Measurements from ENCODE around the gene PDCD1LG2.
A peak's percentile ranks its signal among the peaks of the same experiment; 100 is the strongest.

Gene PDCD1LG2

DNA sequence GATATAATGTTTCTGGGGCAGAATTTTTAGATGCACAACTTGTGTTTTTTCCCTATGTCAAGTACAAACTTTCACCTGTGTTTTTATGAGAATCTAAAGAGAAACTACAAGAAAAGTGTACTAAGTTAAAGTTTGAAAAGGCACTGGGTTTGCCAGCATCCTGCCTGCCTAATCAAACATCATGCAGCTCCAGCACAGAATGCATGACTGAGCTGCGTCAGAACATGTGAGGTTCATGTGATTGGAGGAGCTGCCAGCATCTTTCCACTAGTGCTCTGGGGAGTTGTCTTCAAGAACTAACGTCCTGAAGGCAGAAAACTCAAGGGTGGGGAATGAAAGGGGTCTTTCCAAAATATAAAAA, 72.5 kb downstream of the PDCD1LG2 start:
- intact Hi-C loops (cut with DNase I), result loop anchor here (10.0 kb wide), 1 partner anchor 128 kb away; the partner anchor contains the start of gene CD274

DNA sequence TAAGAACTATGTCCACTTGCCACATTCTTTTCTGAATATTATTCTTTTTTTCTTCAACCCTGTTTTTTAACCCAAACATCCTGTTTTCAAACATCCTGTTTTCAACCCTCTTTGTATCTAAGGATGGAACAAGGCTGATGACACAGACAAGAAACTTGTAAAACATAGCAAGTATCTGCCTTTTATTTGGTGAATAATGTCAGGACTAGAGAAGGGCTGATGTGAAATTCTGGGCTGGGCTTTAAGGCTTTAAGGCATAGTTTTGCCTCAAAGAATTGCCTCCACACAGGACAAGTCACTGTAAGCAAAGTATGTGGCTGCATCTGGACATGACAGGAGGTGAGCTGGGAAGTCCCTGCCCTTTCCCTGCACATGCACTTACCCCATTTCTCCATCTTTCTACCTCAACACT, 76.1 kb downstream of the PDCD1LG2 start:
- intact Hi-C loops (cut with DNase I), result loop anchor here (10.0 kb wide), 1 partner anchor 132 kb away; the partner anchor contains the start of gene CD274
- DNase-seq, result no peak

More for the DNA sequence above, 72.5 kb downstream of the PDCD1LG2 start:
- peak in 7 of 42 donors; percentile 8 to 49 (median 17) for DNase-seq

- intact Hi-C loops (cut with DNase I), result loop anchor here (10.0 kb wide), 1 partner anchor 132 kb away; the partner anchor contains the start of gene CD274
- DNase-seq, result no peak
Observed at GRCh38 chr9:5587024-5587423, 76.7 kb downstream of the PDCD1LG2 start.

DNA sequence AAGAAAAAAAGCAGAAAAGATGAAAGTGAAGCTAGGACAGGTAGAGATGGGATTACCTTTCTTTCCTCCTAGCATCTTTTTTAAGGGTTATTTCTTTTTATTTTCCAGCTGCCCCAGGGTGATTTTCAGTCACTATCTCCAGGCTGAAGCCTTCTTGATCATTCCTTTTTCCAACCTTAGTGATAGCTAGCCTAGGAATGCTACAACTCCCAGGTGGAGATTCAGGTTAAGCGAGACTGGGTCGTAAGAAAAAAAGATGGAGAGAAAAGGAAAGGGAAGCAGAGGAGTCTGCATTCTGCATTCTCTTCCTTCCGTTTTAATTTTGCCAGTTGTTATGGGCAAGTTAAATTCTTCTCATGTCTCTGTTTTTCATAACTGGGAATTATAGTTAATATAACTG, 81.9 kb downstream of the PDCD1LG2 start:
- intact Hi-C loops (cut with DNase I), result loop anchor here (5.0 kb wide), 1 partner anchor 405 kb away; the partner anchor contains the start of gene INSL6
- DNase-seq, result no peak

DNA sequence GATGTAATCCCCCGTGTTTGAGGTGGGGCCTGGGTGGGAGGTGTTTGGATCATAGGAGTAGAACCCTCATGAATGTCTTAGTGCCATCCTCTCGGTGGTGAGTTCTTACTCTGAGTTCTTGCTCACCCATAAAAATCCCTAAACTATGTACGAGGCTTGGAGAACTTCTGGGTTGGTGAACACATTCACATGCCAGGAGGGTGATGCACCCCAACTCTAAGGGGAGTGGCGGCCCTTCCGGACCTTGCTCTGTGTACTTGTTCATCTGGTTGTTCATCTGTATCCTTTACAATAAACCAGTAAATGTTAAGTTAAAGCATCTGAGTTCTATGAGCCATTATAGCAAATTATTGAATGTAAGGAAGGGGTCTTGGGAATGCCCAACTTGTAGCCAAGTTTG, 82.6 kb downstream of the PDCD1LG2 start:
- intact Hi-C loops (cut with DNase I), result loop anchor here (5.0 kb wide), 1 partner anchor 406 kb away; the partner anchor contains the start of gene INSL6
- no peak for DNase-seq

DNA sequence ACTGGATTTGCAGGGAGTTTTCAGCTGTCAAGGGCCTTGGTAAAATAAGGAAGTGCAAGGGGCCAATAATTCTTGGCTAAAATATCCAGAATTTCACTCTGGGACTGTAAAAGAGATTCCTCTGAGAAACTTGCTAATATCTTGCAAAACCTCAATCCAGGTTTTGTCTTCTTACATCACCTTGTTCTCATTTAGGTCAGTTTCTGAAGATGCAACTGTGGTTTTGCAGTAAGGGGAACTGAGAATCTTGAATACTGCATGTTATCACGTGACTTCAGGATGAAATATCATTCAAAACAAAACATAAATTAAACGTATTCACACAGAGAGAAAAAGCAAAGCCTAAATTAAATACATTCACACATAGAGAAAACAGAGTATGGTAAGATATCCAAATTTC, 83.6 kb downstream of the PDCD1LG2 start:
- intact Hi-C loops (cut with DNase I), result loop anchor here (5.0 kb wide), 1 partner anchor 407 kb away; the partner anchor contains the start of gene INSL6
- no peak for DNase-seq

DNA sequence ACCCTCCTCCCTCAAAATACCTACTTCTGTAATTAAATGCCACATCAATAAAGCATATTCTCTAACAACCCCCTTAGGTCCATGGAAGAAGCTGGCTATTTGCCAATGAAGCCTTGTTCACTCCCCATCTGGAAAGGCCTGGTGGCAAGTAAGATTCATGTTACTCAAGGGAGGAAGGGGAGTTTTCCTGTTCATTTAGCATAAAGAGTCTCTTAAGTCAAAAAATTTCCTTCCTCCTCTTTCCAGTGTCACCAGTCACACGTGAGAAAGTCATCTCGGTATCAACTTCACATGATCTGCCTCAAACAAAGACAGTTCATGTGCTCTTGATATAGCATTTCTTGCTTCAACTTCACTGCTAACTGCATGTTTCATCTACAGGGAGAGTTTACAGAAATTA, 85.8 kb downstream of the PDCD1LG2 start:
- intact Hi-C loops (cut with DNase I), result no loop called here
- DNase-seq, result no peak

DNA sequence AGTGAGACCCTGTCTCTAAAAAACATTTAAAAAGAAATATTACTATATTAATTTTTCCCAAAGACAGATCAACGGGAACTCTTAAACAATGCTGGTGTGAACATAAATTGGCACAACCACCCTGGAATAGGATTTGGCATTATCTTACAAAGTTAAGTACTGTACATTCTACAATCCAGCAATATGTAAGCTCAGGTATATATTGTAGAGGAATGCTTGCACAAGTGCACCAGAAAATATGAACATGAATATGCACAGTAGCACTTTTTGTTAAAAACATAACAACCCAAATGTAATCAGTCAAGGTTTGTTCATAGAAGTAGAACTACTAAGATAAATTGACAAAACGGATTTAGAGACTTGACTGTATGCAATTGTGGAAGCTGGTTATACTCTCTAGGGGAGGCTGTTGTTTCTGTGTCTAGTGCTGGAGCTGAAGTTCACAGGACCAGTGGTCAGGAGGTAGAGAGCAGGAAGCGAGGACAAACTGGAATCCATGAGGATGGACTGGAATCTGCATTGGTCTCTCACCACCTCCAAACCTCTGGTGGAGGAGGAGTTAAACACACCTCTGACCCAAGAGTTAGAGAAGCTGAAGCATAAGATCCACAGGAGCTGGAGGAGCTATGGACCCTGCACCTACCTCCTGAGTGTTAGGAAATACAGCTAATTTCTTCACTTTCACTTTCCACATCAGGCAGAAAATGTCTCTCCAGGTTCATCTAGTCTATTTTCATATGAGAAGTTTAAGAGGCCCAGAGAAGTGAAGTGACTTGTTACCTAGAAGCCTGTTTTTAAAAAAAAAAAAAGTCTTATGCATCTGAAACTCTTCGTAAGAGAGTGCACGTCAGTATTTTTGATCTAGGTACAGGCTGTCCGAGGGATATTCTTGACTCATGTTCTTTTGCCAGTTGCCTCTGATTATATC, 98.2 kb downstream of the PDCD1LG2 start:
- intact Hi-C loops (cut with DNase I), result no loop called here
- peak in 1 of 42 donors; percentile 6 for DNase-seq

DNA sequence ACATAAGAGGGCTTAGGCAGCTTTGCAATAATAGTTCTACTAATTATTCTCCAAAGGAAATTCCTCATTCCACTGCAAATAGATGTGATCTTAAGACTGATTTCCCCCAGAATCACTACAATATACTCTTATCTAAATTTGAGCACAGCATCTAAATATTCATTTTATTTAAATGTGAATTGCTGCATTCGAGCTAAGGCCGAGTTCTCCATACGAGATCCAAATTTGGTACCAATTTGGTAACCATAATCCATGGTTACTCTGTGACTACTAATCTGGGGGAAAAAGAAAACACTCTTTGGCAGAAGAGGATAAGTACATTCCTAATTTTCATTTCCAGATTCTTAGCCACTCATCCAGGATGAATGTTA, 98.9 kb downstream of the PDCD1LG2 start:
- DNase-seq, result no peak
- intact Hi-C loops (cut with DNase I), result no loop called here

DNA sequence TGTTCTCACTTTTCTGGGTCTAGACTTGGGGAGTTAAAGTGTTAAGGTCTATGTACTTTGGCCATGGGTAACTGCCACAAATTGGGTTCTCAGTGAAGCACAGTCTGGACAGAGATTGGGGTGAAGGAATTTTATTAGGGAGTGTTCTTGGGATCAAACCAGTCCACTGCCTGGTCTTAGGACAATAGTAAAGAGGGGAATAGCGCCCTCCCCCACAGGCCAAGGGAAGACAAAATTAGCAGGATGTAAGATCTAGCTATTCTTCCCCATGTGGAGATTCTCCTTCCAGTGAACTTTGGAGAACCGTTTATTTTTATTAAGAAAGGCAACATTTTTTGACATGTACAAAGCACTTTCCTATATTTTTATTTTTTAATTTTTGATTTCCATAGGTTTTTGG, 100.2 kb downstream of the PDCD1LG2 start:
- intact Hi-C loops (cut with DNase I), result no loop called here
- DNase-seq, result no peak

DNA sequence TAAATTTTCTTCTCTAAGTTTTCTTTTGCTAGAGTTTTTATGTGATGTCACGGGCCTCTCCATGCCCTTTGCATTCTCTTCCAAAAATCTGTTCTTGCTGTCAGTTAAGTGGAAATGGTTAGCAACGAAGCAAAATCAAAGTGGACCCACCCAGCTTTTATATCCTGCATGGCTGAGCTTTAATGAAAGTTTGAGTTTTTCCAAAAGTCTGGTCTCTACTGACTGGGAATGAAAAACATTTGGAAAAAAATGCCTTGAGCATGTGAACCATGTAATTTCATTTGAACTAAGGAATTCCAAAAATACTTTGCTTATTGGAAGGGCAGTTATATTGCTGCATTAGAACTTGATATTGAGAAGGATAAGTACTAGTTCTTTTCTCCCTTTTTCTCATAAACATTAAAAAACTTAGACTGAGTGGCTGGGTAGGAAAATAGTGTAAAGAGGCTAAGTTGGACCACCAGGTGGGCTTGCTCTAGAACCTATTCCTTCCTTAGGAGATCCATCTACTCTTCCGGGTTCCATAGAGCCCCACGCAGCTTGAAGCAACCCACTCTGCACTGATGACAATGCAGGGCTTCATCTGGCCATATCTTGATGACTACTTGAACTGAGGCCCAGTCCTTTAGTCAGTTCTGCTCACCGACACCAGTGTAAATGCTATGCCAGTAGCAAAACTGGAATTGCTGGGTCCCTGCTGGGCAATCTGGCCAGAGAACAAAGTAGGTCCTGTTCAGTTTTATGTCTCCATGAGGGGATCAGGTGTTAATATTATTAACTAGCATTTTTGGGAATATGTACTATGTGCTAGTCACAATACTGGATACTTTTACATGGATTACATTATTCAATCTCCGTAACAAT, 101.2 kb downstream of the PDCD1LG2 start:
- intact Hi-C loops (cut with DNase I), result no loop called here
- DNase-seq, result no peak

DNA sequence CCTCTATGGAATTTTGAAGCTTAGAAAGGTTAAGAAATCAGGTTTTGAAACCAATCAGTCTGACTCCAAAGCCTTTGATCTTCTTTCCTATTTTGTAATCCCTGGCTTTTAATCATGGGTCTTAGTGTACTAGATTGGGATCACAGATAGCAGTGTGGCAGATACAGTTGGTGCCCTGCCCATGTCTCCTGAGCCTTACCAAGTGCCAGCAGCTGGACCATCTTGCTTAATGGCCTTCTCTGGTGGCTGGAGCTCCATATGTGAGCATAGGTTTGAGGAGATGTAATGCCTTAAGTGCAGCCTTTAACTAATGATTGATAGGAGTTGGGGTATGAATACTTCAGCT, 101.8 kb downstream of the PDCD1LG2 start:
- DNase-seq, result no peak
- intact Hi-C loops (cut with DNase I), result no loop called here

GRCh38 chr9:5614192-5614591, 103.9 kb downstream of the PDCD1LG2 start:
- intact Hi-C loops (cut with DNase I), result no loop called here
- no peak for DNase-seq

DNA sequence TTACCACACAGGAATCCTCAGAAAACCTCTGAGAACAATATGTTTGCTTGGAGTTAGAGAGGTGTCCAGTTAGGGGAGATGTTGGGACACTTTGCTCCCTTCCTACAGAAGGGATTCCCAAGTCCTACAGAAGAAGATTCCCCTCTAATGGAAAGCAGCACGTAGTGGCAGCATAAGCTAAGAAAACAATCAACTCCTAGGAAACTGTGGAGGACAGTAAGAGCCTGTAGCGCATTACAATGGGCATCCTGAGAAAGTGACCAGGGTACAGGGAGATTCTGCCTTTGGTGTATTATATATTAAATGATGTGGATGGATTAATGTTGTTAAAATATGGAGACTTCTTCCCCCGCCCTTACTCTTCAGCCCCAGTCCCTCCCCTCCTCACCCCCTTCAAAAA, 104.7 kb downstream of the PDCD1LG2 start:
- DNase-seq, result no peak
- intact Hi-C loops (cut with DNase I), result no loop called here

DNA sequence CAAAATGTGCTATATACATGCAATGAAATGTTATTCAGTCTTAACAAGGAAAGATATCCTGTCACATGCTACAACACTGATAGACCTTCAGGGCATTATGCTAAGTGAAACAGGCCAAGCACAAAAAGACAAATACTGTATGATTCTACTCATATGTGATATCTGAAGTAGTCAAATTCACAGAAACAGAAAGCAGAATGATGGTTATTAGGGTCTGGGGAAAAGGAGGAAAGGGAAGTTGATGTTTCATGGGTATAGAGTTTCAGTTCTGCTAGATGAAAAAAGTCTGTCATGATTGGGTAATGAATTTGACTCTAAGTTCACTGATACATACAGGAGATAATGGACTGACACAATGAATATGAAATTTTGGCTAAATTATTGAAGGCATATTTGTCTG, 107.4 kb downstream of the PDCD1LG2 start:
- DNase-seq, result no peak
- intact Hi-C loops (cut with DNase I), result no loop called here

DNA sequence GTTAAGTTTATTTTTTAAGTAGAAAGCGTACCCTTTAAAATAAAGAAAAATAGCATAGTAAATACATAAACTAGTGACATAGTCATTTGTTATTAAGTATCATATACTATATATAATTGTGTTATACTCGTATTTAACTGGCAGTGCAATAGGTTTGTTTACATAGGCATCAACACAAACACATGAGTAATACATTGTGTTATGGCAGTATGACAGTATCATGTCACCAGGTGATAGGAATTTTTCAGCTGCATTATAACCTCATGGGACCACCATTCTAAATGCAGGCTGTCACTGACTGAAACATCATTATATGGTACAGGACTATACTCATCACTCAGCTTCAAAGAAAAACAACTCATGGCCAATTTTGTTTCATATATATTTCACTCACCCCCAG, 110.2 kb downstream of the PDCD1LG2 start:
- no peak for DNase-seq
- intact Hi-C loops (cut with DNase I), result no loop called here
